ENCODE results near the gene ADGRL4.
"Not testable (repeated sequence)": the region's sequence is repeated elsewhere in the genome, so short reads cannot be mapped to it uniquely, and the experiment has no call there.

Gene ADGRL4

GRCh38 chr1:79006564-79006963, at the start of gene ADGRL4:
Gene ADGRL4 (minus strand): TSS chr1:79006730. CDS start chr1:79006654, 76 bp downstream.
- no peak for DNase-seq (ENCODE audit: low read depth in 2 of 2)

GRCh38 chr1:79055856-79056255, 49.3 kb upstream of the ADGRL4 start:
- no peak for DNase-seq (ENCODE audit: low read depth in 2 of 2)

GRCh38 chr1:79052829-79053449, 46.4 kb upstream of the ADGRL4 start:
- DNase-seq (ENCODE audit: low read depth in 2 of 2) = no peak

GRCh38 chr1:79044974-79045650, 38.6 kb upstream of the ADGRL4 start:
- DNase-seq (ENCODE audit: low read depth in 2 of 2) = no peak

DNA sequence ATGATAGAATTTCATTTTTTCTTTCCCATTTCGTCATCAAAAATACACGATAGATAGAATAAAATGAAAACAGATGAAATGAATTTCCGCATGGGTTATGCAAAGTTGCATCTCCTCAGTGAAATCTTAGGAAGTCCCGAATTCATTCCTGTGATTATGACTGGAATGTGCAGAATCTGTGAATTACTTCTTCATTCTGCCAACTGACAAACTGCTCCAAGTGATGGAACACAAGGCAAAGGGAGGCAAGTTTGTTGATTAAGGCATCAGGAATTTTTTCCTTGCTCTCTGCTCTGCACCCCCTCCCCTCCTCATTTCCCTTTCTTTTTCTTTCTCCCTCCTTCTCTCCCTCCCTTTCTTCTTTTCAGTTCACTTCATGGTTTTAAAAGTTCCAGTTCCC, 37.0 kb upstream of the ADGRL4 start:
- no peak for DNase-seq (ENCODE audit: low read depth in 2 of 2)

DNA sequence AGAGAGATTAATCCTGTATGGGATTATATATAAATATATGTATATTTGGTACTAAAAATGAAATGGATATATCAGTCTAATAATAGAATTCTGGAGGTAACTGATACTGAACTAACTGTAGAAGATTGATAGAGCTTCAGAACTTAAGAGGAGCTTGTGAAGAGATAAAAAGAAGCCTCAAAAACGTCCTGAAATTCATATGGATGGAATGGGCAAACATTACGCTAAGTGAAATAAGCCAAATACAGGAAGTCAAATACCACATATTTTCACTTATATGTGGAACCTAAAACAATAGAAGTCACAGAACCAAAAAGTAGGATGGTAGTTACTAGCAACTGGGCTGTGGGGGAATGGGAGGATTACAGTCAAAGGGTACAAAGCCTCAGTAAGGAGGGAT, 36.0 kb upstream of the ADGRL4 start:
- DNase-seq (ENCODE audit: low read depth in 2 of 2) = no peak

GRCh38 chr1:79042117-79042516, 35.6 kb upstream of the ADGRL4 start:
- no peak for DNase-seq (ENCODE audit: low read depth in 2 of 2)

- no peak for DNase-seq (ENCODE audit: low read depth in 2 of 2)
Measured at GRCh38 chr1:79041666-79042065, 35.1 kb upstream of the ADGRL4 start.

GRCh38 chr1:79040424-79041082, 34.0 kb upstream of the ADGRL4 start:
- DNase-seq (ENCODE audit: low read depth in 2 of 2) = no peak

GRCh38 chr1:79037085-79037484, 30.6 kb upstream of the ADGRL4 start:
- DNase-seq (ENCODE audit: low read depth in 2 of 2) = no peak

- DNase-seq (ENCODE audit: low read depth in 2 of 2) = no peak
Measured at GRCh38 chr1:79012500-79012899, 6.0 kb upstream of the ADGRL4 start.

DNA sequence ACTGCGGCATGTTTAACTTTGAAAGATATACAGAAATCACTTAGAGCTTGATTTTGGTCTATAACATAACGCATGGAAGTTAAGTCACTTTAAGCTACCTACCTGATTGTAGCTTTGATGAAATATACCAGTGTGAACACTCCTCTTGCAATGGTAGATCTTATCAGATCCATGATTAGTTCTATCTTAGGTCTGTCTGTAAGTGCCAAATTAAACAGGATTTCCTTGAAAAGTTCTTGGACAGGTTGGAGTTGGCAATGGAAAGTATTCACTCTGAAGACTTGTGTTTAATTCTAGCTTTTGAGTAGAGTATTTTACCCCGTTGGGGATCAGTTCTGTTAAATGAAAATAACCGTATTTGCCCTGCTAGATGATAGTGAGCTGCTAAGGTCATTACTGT, 4.1 kb upstream of the ADGRL4 start:
- DNase-seq (ENCODE audit: low read depth in 2 of 2) = no peak

DNA sequence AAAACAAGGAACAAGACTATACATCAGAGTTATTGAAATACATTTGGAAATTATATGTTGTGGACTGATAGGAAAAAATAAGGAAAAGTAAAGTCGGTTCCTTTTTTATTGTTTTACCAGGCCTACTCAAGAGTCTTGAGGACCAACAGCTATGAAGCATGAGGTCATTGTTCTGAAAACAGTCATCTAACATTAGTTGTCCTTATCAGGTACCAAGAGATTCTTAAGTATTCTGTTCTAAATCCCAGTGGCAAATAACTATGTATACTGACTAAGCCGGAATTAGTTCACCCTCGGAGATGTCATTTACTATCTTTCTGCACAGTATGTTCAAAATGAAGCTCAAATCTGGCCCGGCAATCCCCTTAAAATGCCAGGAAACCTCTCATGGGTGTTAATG, 585 bp downstream of the ADGRL4 start:
- no peak for DNase-seq (ENCODE audit: low read depth in 2 of 2)

DNA sequence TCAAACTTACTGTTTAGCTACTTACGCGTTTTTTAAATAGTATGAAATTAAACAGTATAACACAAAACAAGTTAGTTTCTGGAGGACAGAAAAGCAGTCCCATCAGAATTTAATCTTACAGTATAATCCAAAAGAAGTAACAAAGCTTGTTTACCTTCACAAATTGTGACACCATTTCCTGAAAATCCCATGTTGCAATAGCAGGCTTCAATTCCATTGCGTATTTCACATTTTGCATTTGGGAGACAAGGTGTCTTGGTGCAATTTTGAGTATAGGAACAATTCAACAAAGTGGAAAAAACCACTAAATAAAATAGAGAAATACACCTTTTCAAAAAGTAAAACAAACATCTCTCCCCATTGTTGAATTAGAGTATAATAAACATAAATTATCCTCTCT, 1.6 kb downstream of the ADGRL4 start:
- no peak for DNase-seq (ENCODE audit: low read depth in 2 of 2)

- no peak for DNase-seq (ENCODE audit: low read depth in 2 of 2)
Measured at GRCh38 chr1:78996791-78997190, 9.7 kb downstream of the ADGRL4 start.

GRCh38 chr1:78987042-78987441, 19.5 kb downstream of the ADGRL4 start:
- no peak for DNase-seq (ENCODE audit: low read depth in 2 of 2)

GRCh38 chr1:78980511-78980910, 26.0 kb downstream of the ADGRL4 start:
- no peak for DNase-seq (ENCODE audit: low read depth in 2 of 2)

DNA sequence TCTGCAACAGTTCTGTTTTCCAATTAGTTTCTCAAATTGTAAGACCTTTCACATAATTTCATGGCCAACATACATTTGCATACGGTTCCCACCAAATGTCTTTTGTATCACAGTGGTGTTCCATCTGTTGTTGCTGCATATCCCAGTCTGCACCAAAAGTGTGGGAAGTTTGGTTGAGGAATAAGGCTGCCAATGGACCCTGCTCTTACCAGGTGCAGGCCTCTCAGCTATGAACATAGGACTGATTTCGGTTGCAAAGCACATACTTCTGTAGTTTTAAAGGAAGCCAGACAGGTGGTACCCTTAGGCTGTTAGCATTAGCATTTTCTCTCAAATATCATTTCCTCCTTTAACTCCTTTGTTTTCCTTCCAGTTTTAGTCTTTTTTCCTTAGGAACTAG, 33.8 kb downstream of the ADGRL4 start:
- no peak for DNase-seq (ENCODE audit: low read depth in 2 of 2)

GRCh38 chr1:78967091-78967490, 39.4 kb downstream of the ADGRL4 start:
- not testable (repeated sequence) for DNase-seq (ENCODE audit: low read depth in 2 of 2)

- no peak for DNase-seq (ENCODE audit: low read depth in 2 of 2)
Measured at GRCh38 chr1:78958711-78959110, 47.8 kb downstream of the ADGRL4 start.

- DNase-seq (ENCODE audit: low read depth in 2 of 2) = no peak
Measured at GRCh38 chr1:78950826-78951225, 55.7 kb downstream of the ADGRL4 start.

- no peak for DNase-seq (ENCODE audit: low read depth in 2 of 2)
Measured at GRCh38 chr1:78949227-78949626, 57.3 kb downstream of the ADGRL4 start.

DNA sequence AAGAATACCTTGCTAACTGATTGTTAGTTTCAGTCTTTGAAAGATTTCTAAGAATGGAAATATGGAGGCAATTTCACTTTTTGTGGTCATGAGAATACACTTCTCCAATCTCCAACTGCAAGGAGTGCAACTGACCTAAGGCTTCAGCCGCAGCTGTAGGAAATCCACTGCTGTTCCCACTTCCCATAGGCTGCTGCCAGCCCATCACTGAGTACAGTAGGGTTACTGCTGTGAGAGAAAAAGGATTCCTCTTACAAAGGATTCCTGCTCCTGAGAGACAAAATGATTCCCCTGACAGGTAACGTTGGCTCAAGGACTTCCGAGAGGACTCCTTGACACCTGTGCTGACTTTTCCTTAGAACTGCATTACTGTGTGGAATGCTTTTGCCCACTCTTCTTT, 87.4 kb downstream of the ADGRL4 start:
- DNase-seq (ENCODE audit: low read depth in 2 of 2) = no peak
